Smooth muscle cell (in vitro differentiated cells): ENCODE data around the gene RNF168. TPM values are rescaled to one million over a fixed set of nuclear protein-coding genes. Genes with fewer than 3 reads are reported as not detected.

Source experiments
- DNase-seq: peaks from one replicate; lab custom pipeline; 2025; ENCODE audit not compliant: unreplicated experiment; lab: John Stamatoyannopoulos, UW
- H2AFZ ChIP-seq: fragments of 200-600 bp; sonication (generic); 2 replicates; pipeline ENCODE4 v1.6.0; 2016; ENCODE audit warnings: antibody characterized with exemption, low read depth, mild to moderate bottlenecking
- H3F3A ChIP-seq: fragments of 200-600 bp; sonication (generic); 2 replicates; pipeline ENCODE4 v1.6.0; 2017; ENCODE audit warnings: antibody characterized with exemption, low read depth
- H3K27ac ChIP-seq: fragments of 200-600 bp; sonication (generic); 2 replicates; pipeline ENCODE4 v1.5.1; 2016; ENCODE audit warnings: low read depth, mild to moderate bottlenecking
- H3K27me3 ChIP-seq: fragments of 200-600 bp; sonication (generic); 2 replicates; pipeline ENCODE4 v1.6.1; 2016; ENCODE audit warnings: low read depth, mild to moderate bottlenecking
- H3K36me3 ChIP-seq: fragments of 200-600 bp; sonication (generic); 2 replicates; pipeline ENCODE4 v1.5.1; 2016; ENCODE audit warnings: low read depth
- H3K4me1 ChIP-seq: fragments of 200-600 bp; sonication (generic); 2 replicates; pipeline ENCODE4 v1.5.1; 2016; ENCODE audit warnings: low read depth
- H3K4me2 ChIP-seq: fragments of 200-600 bp; sonication (generic); 2 replicates; pipeline ENCODE4 v1.6.0; 2016; ENCODE audit warnings: mild to moderate bottlenecking
- H3K4me3 ChIP-seq: fragments of 200-600 bp; sonication (generic); 2 replicates; pipeline ENCODE4 v1.5.1; 2016; ENCODE audit warnings: mild to moderate bottlenecking
- H3K79me2 ChIP-seq: fragments of 200-600 bp; sonication (generic); 2 replicates; pipeline ENCODE4 v1.6.0; 2016; ENCODE audit warnings: low read depth, mild to moderate bottlenecking
- H3K9ac ChIP-seq: fragments of 200-600 bp; sonication (generic); 2 replicates; pipeline ENCODE4 v1.6.0; 2016; ENCODE audit warnings: low read depth
- H3K9me3 ChIP-seq: fragments of 200-600 bp; sonication (generic); replicated peaks from 2 replicates; pipeline ENCODE4 v1.5.1; 2016; ENCODE audit warnings: low read depth
- H4K20me1 ChIP-seq: fragments of 200-600 bp; sonication (generic); 2 replicates; pipeline ENCODE4 v1.6.0; 2016; ENCODE audit warnings: low read depth
- WGBS: methylation state at CpG from one replicate; pipeline ENCODE4 v1.1.7; 2016; ENCODE audit warnings: low lambda C conversion rate; 5-methylcytosine and 5-hydroxymethylcytosine counted together
- polyA plus RNA-seq: library from polyadenylated mRNA; unstranded; fragments of >200 nt; fragmentation: Nextera tagmentation; extraction: Ambion mirVana; gene quantifications from 2 replicates; pipeline ENCODE4 v1.2.1, GENCODE V29; 2016
- total RNA-seq: library from RNA; depleted of rRNA; stranded (reverse); fragments of >200 nt; gene quantifications from 2 replicates; pipeline ENCODE4 v1.2.3, GENCODE V29; 2014
- TF ChIP-seq, protein P1 (sequence below): fragments of 200-600 bp; sonication (generic); IDR thresholded peaks from 2 replicates; pipeline ENCODE4 v1.5.1; 2017; ENCODE audit warnings: borderline replicate concordance, mild to moderate bottlenecking, antibody characterized with exemption; ENCODE audit not compliant: insufficient read depth, poor library complexity, severe bottlenecking

Gene RNF168
- total and polyA plus RNA-seq, 2 experiments from 2014 or later, result 8.1 to 25.9 TPM

DNA sequence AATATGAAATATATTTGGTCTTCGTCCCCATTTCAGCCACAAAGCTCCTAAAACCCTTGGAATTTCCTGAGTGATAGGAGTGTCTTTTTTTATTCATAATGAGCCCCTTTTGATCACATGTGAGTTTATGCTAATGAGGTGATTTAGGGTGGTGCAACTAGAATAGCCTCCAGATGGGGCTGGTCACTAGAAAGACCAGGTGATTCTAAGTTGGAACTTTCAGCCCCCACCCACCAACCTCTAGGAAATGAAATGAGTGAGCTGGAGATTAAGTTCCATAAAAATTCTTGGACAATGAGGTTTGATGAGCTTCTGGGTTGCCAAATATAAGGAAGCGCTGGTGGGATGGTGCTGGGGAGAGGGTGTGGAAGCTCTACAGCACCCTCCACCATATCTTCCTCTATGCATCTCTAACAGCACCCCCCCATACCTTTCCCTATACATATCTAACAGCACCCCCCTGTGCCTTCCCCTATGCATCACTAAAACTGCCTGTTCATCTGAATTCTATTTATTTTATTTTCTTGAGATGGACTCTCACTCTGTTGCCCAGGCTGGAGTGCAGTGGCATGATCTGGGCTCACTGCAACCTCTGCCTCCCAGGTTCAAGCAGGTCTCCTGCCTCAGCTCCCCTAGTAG, 13.7 kb upstream of the RNF168 start:
- H3K9me3 ChIP-seq, result peaks cover 15% of the 10 kb centered on the region
- no peaks in the 10 kb centered on the region for H3K36me3 ChIP-seq
- 83% methylated on average over 2 of the region's 2 CpGs for WGBS
- no peaks in the 10 kb centered on the region for H3F3A ChIP-seq
- no peak overlapping the region for H3K27ac ChIP-seq
- no peak overlapping the region for H3K9ac ChIP-seq
- DNase-seq, result no peak
- no peaks in the 10 kb centered on the region for H4K20me1 ChIP-seq
- no peak overlapping the region for H2AFZ ChIP-seq
- no peak overlapping the region for H3K4me2 ChIP-seq
- H3K4me1 ChIP-seq, result no peaks in the 10 kb centered on the region
- H3K79me2 ChIP-seq, result no peaks in the 10 kb centered on the region
- no peak overlapping the region for H3K4me3 ChIP-seq
- H3K27me3 ChIP-seq, result no peaks in the 10 kb centered on the region
- TF ChIP-seq, protein P1, sequence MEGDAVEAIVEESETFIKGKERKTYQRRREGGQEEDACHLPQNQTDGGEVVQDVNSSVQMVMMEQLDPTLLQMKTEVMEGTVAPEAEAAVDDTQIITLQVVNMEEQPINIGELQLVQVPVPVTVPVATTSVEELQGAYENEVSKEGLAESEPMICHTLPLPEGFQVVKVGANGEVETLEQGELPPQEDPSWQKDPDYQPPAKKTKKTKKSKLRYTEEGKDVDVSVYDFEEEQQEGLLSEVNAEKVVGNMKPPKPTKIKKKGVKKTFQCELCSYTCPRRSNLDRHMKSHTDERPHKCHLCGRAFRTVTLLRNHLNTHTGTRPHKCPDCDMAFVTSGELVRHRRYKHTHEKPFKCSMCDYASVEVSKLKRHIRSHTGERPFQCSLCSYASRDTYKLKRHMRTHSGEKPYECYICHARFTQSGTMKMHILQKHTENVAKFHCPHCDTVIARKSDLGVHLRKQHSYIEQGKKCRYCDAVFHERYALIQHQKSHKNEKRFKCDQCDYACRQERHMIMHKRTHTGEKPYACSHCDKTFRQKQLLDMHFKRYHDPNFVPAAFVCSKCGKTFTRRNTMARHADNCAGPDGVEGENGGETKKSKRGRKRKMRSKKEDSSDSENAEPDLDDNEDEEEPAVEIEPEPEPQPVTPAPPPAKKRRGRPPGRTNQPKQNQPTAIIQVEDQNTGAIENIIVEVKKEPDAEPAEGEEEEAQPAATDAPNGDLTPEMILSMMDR, result no peak

DNA sequence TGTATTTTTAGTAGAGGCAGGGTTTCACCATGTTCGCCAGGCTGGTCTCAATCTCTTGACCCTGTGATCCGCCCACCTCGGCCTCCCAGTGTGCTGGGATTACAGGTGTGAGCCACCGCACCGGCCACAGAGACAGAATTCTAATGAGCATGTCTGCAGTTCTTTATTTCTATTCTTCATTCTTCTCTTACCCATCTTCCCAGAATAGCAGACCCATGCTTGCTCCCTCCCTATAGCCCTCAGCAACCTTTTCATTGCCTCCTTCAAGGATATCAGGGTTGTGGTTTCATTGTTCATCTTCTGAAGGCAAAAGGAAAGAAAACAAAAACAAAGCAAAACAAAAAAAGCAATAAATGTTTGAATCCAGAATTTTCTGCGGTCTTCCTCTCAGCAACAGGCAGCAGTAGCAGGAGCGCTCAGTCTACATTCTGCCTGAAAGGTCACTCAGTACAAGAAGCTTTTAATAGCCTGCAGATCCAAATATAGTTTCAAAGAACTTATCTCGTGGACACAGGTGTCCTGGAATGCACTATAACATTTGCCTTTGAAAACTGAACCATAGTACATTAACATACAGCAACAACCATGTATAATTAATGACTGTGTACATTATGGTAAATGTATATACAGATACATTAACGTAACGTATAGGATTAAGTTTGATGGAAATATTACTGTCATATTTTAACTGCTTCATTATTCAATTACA, 11.5 kb upstream of the RNF168 start, which contains the start of gene SMCO1:
Gene SMCO1, minus strand, starts transcription at position 434 of the 709 bp plus-strand sequence. Its CDS starts 137 bp downstream, at position 297.
- H4K20me1 ChIP-seq, result no peaks in the 10 kb centered on the region

DNA sequence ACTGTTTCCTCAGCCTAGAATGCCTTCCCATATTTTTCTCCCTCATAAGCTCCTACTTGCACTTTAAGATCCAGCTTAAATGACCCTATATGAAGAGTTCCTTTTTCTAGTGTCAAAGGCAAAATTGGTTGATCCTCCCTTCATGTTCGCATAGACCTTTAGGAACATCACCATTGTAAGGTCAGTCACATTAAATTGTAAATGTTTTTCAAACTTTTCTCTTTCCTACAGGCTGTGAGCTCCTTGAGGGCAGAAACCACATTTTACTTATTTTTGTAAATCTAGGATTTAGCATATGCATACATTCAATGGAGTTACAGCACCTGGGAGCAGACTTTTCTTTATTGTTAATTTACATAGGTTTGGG, 10.8 kb upstream of the RNF168 start:
- Histone ChIP-seq H3K4me1 (no peaks in the 10 kb centered on the region), H3K9me3 (peaks cover 12% of the 10 kb centered on the region), H4K20me1 (no peaks in the 10 kb centered on the region), H3K9ac (no peak overlapping the region), H2AFZ (no peak overlapping the region), H3K4me3 (no peak overlapping the region), H3K27me3 (no peaks in the 10 kb centered on the region), H3K27ac (peak overlapping the region; percentile 15), H3K79me2 (no peaks in the 10 kb centered on the region), H3K36me3 (no peaks in the 10 kb centered on the region), H3F3A (no peaks in the 10 kb centered on the region), H3K4me2 (no peak overlapping the region)
- TF ChIP-seq, protein P1, result no peak
- no peak for DNase-seq
- WGBS, result 97% methylated on average over 1 of the region's 1 CpG

More for the DNA sequence above, 11.5 kb upstream of the RNF168 start, which contains the start of gene SMCO1:
- no peak for DNase-seq
- Histone ChIP-seq H3K4me3 (no peak within 1 kb of the TSS), H3K9ac (no peak within 1 kb of the TSS), H2AFZ (no peak within 1 kb of the TSS), H3K27ac (peak within 1 kb of the TSS; percentile 15), H3F3A (no peaks in the 10 kb centered on the region), H3K9me3 (peaks cover 15% of the 10 kb centered on the region), H3K4me1 (no peaks in the 10 kb centered on the region), H3K79me2 (no peaks in the 10 kb centered on the region), H3K27me3 (no peaks in the 10 kb centered on the region), H3K36me3 (no peaks in the 10 kb centered on the region), H3K4me2 (no peak within 1 kb of the TSS)
- WGBS, result 95% methylated on average over 10 of the region's 10 CpGs
- TF ChIP-seq, protein P1, result no peak
